ENCODE measurements around the gene TRMU. TPM values are rescaled to one million over a fixed set of nuclear protein-coding genes. Genes with fewer than 3 reads are reported as not detected.

TRMU gene
- total RNA-seq (10 to 100 TPM; 79.9 to 93.0 TPM), polyA plus RNA-seq (10 to 100 TPM; 14.5 to 17.2 TPM)

- H3K27ac ChIP-seq (ENCODE audit: low read depth, low read length): peak within 1 kb of the TSS; percentile 69
- H3K4me3 Mint-ChIP-seq: peak within 1 kb of the TSS; percentile 93 to 98 (median 95)
- H3K4me1 Mint-ChIP-seq: peaks cover 23 to 47% (median 36%) of the 10 kb centered on the region in 4 donors
- H3K36me3 ChIP-seq (ENCODE audit: insufficient read depth, low read length): peaks cover 26% of the 10 kb centered on the region
- peaks cover 17% of the 10 kb centered on the region for H3K4me1 ChIP-seq (ENCODE audit: insufficient read depth, low read length)
- H3K27ac Mint-ChIP-seq: peak within 1 kb of the TSS; percentile 89 to 95 (median 94)
- H3K27me3 ChIP-seq (ENCODE audit: insufficient read depth, low read length): no peaks in the 10 kb centered on the region
- intact Hi-C loops (cut with micrococcal nuclease): loop anchor here (1.0 kb wide), 1 partner anchor 39 kb away; the partner anchor contains the start of gene GTSE1
- no peaks in the 10 kb centered on the region for H3K9me3 ChIP-seq (ENCODE audit: control insufficient read depth in 1 of 2, low read length in 2 of 2)
- no peaks in the 10 kb centered on the region for H3K27me3 Mint-ChIP-seq
- ChIA-PET CTCF (ENCODE audit: partially characterized antibody) (interaction anchor here (1.1 to 2.7 kb wide), 6 partner anchors 12 to 228 kb away, joined by 3 to 9 read pairs (median 3); partner anchors contain the start of gene GTSE1), POLR2A (ENCODE audit: partially characterized antibody) (interaction anchor here (0.6 to 2.6 kb wide), 13 partner anchors 32 to 400 kb away, joined by 3 to 9 read pairs (median 4); partner anchors contain the start of genes CDPF1 and GTSE1)
- DNase-seq: peak; percentile 57 to 68 (median 62)
- H3K9me3 Mint-ChIP-seq: no peaks in the 10 kb centered on the region
- peak within 1 kb of the TSS; percentile 51 to 84 for H3K4me3 ChIP-seq (ENCODE audit: low read length in 2 of 2)
- peaks cover 27 to 40% of the 10 kb centered on the region in 2 donors for H3K36me3 Mint-ChIP-seq
Observed at GRCh38 chr22:46335201-46336118, at the start of gene TRMU. TRMU (plus strand) TSS chr22:46335714; CDS start chr22:46335765, 51 bp downstream.

- Histone ChIP-seq H3K27me3 (ENCODE audit: insufficient read depth, low read length) (no peaks in the 10 kb centered on the region), H3K9me3 (ENCODE audit: control insufficient read depth in 1 of 2, low read length in 2 of 2) (no peaks in the 10 kb centered on the region), H3K27ac (ENCODE audit: low read depth, low read length) (no peak overlapping the region), H3K36me3 (ENCODE audit: insufficient read depth, low read length) (no peaks in the 10 kb centered on the region), H3K4me1 (ENCODE audit: insufficient read depth, low read length) (peaks cover 16% of the 10 kb centered on the region), H3K4me3 (ENCODE audit: low read length in 2 of 2) (no peak overlapping the region)
- peaks cover 6 to 17% (median 11%) of the 10 kb centered on the region in 4 donors for H3K4me1 Mint-ChIP-seq
- ChIA-PET CTCF (ENCODE audit: partially characterized antibody) (interaction anchor here (2.0 kb wide), 1 partner anchor 164 kb away, joined by 6 read pairs; no protein-coding TSS in a partner anchor), POLR2A (ENCODE audit: partially characterized antibody) (interaction anchor here (2.5 kb wide), 1 partner anchor 10 kb away, joined by 9 read pairs; the partner anchor contains the start of gene GTSE1)
- peaks cover 0 to 2% (median 0%) of the 10 kb centered on the region in 8 donors for H3K9me3 Mint-ChIP-seq
- DNase-seq: no peak
- no peaks in the 10 kb centered on the region for H3K27me3 Mint-ChIP-seq
- H3K4me3 Mint-ChIP-seq: no peak overlapping the region
- intact Hi-C loops (cut with micrococcal nuclease): no loop called here
- peak overlapping the region in 2 of 7 donors; percentile 18 to 59 for H3K27ac Mint-ChIP-seq
- peaks cover 6 to 12% of the 10 kb centered on the region in 2 donors for H3K36me3 Mint-ChIP-seq
Observed at GRCh38 chr22:46286006-46286405, 49.5 kb upstream of the TRMU start.

- peaks cover 5 to 12% of the 10 kb centered on the region in 2 donors for H3K36me3 Mint-ChIP-seq
- peak overlapping the region in 3 of 8 donors; percentile 26 to 31 (median 30) for H3K4me3 Mint-ChIP-seq
- Histone ChIP-seq H3K4me1 (ENCODE audit: insufficient read depth, low read length) (peaks cover 16% of the 10 kb centered on the region), H3K9me3 (ENCODE audit: control insufficient read depth in 1 of 2, low read length in 2 of 2) (no peaks in the 10 kb centered on the region), H3K27ac (ENCODE audit: low read depth, low read length) (no peak overlapping the region), H3K36me3 (ENCODE audit: insufficient read depth, low read length) (no peaks in the 10 kb centered on the region), H3K4me3 (ENCODE audit: low read length in 2 of 2) (no peak overlapping the region), H3K27me3 (ENCODE audit: insufficient read depth, low read length) (no peaks in the 10 kb centered on the region)
- H3K9me3 Mint-ChIP-seq: peaks cover 0 to 2% (median 0%) of the 10 kb centered on the region in 8 donors
- intact Hi-C loops (cut with micrococcal nuclease): no loop called here
- ChIA-PET CTCF (ENCODE audit: partially characterized antibody) (interaction anchor here (2.0 kb wide), 1 partner anchor 165 kb away, joined by 6 read pairs; no protein-coding TSS in a partner anchor), POLR2A (ENCODE audit: partially characterized antibody) (interaction anchor here (2.5 kb wide), 1 partner anchor 9 kb away, joined by 9 read pairs; the partner anchor contains the start of gene GTSE1)
- peaks cover 6 to 17% (median 11%) of the 10 kb centered on the region in 4 donors for H3K4me1 Mint-ChIP-seq
- no peaks in the 10 kb centered on the region for H3K27me3 Mint-ChIP-seq
- peak overlapping the region in 3 of 7 donors; percentile 70 to 90 (median 83) for H3K27ac Mint-ChIP-seq
- no peak for DNase-seq
Observed at GRCh38 chr22:46286941-46287872, 48.3 kb upstream of the TRMU start.

GRCh38 chr22:46287873-46288751 lies 47.4 kb upstream of the TRMU start:
- peaks cover 0 to 2% (median 0%) of the 10 kb centered on the region in 8 donors for H3K9me3 Mint-ChIP-seq

GRCh38 chr22:46288846-46289243 lies 46.7 kb upstream of the TRMU start:
- no peaks in the 10 kb centered on the region for H3K9me3 ChIP-seq (ENCODE audit: control insufficient read depth in 1 of 2, low read length in 2 of 2)
- H3K4me1 Mint-ChIP-seq: peaks cover 6 to 17% (median 11%) of the 10 kb centered on the region in 4 donors
- peaks cover 0 to 2% (median 0%) of the 10 kb centered on the region in 8 donors for H3K9me3 Mint-ChIP-seq
- POLR2A ChIA-PET (ENCODE audit: partially characterized antibody): interaction anchor here (1.6 kb wide), 1 partner anchor 39 kb away, joined by 4 read pairs; the partner anchor contains the start of gene CDPF1
- no peak overlapping the region for H3K4me3 ChIP-seq (ENCODE audit: low read length in 2 of 2)
- no peak overlapping the region for H3K27ac Mint-ChIP-seq
- intact Hi-C loops (cut with micrococcal nuclease): no loop called here
- H3K4me3 Mint-ChIP-seq: no peak overlapping the region
- DNase-seq: no peak
- peaks cover 9 to 12% of the 10 kb centered on the region in 2 donors for H3K36me3 Mint-ChIP-seq
- no peaks in the 10 kb centered on the region for H3K27me3 Mint-ChIP-seq
- H3K27ac ChIP-seq (ENCODE audit: low read depth, low read length): no peak overlapping the region
- no peaks in the 10 kb centered on the region for H3K27me3 ChIP-seq (ENCODE audit: insufficient read depth, low read length)
- CTCF ChIA-PET (ENCODE audit: partially characterized antibody): no interaction called here
- peaks cover 16% of the 10 kb centered on the region for H3K4me1 ChIP-seq (ENCODE audit: insufficient read depth, low read length)
- H3K36me3 ChIP-seq (ENCODE audit: insufficient read depth, low read length): no peaks in the 10 kb centered on the region

More at GRCh38 chr22:46287873-46288751, 47.4 kb upstream of the TRMU start:
- no peak for DNase-seq
- peaks cover 6 to 17% (median 11%) of the 10 kb centered on the region in 4 donors for H3K4me1 Mint-ChIP-seq
- H3K4me3 ChIP-seq (ENCODE audit: low read length in 2 of 2): no peak overlapping the region
- H3K27ac Mint-ChIP-seq: peak overlapping the region in 4 of 7 donors; percentile 48 to 90 (median 76)
- H3K36me3 ChIP-seq (ENCODE audit: insufficient read depth, low read length): no peaks in the 10 kb centered on the region
- no peak overlapping the region for H3K27ac ChIP-seq (ENCODE audit: low read depth, low read length)
- no peaks in the 10 kb centered on the region for H3K9me3 ChIP-seq (ENCODE audit: control insufficient read depth in 1 of 2, low read length in 2 of 2)
- no peaks in the 10 kb centered on the region for H3K27me3 ChIP-seq (ENCODE audit: insufficient read depth, low read length)
- POLR2A ChIA-PET (ENCODE audit: partially characterized antibody): interaction anchor here (0.6 to 2.5 kb wide), 2 partner anchors 8 to 37 kb away, joined by 3 to 9 read pairs; partner anchors contain the start of gene GTSE1
- H3K27me3 Mint-ChIP-seq: no peaks in the 10 kb centered on the region
- H3K4me1 ChIP-seq (ENCODE audit: insufficient read depth, low read length): peaks cover 16% of the 10 kb centered on the region
- peaks cover 9 to 14% of the 10 kb centered on the region in 2 donors for H3K36me3 Mint-ChIP-seq
- peak overlapping the region in 4 of 8 donors; percentile 26 to 44 (median 30) for H3K4me3 Mint-ChIP-seq
- intact Hi-C loops (cut with micrococcal nuclease): no loop called here
- CTCF ChIA-PET (ENCODE audit: partially characterized antibody): interaction anchor here (2.0 kb wide), 1 partner anchor 166 kb away, joined by 6 read pairs; no protein-coding TSS in a partner anchor

All from CD4-positive, alpha-beta memory T cell (primary cell).